ENCODE results near the gene ZNF423.

Gene ZNF423

GRCh38 chr16:49869731-49870130 lies 13.8 kb upstream of the ZNF423 start:
- no peak for DNase-seq

GRCh38 chr16:49867796-49868668 lies 12.1 kb upstream of the ZNF423 start:
- DNase-seq = no peak

- DNase-seq = no peak
Measured at GRCh38 chr16:49867234-49867633, 11.3 kb upstream of the ZNF423 start.

GRCh38 chr16:49866595-49867071 lies 10.7 kb upstream of the ZNF423 start:
- DNase-seq = no peak

GRCh38 chr16:49862694-49863093 lies 6.8 kb upstream of the ZNF423 start:
- no peak for DNase-seq

GRCh38 chr16:49861299-49861698 lies 5.4 kb upstream of the ZNF423 start:
- DNase-seq = no peak

GRCh38 chr16:49860593-49860992 lies 4.7 kb upstream of the ZNF423 start:
- no peak for DNase-seq

- no peak for DNase-seq
Measured at GRCh38 chr16:49859125-49859811, 3.4 kb upstream of the ZNF423 start.

GRCh38 chr16:49858200-49859124 lies 2.5 kb upstream of the ZNF423 start:
- DNase-seq = peak; percentile 52

- DNase-seq = no peak
Measured at GRCh38 chr16:49857423-49858181, 1.7 kb upstream of the ZNF423 start.

- DNase-seq = no peak
Measured at GRCh38 chr16:49856672-49857330, 889 bp upstream of the ZNF423 start.

GRCh38 chr16:49855280-49855821 lies 561 bp downstream of the ZNF423 start:
- peak; percentile 48 for DNase-seq

GRCh38 chr16:49854796-49855203 lies 1.1 kb downstream of the ZNF423 start:
- no peak for DNase-seq

GRCh38 chr16:49854188-49854795 lies 1.6 kb downstream of the ZNF423 start:
- no peak for DNase-seq

- DNase-seq = no peak
Measured at GRCh38 chr16:49852279-49852678, 3.6 kb downstream of the ZNF423 start.

GRCh38 chr16:49851468-49851787 lies 4.5 kb downstream of the ZNF423 start:
- DNase-seq = no peak

GRCh38 chr16:49850558-49851467 lies 5.1 kb downstream of the ZNF423 start:
- no peak for DNase-seq

GRCh38 chr16:49849754-49850108 lies 6.2 kb downstream of the ZNF423 start:
- no peak for DNase-seq

- DNase-seq = no peak
Measured at GRCh38 chr16:49849037-49849753, 6.7 kb downstream of the ZNF423 start.

Measured in activated T-cell treated with anti-CD3 and anti-CD28 coated beads for 4 hours (primary cell).